ENCODE results near the gene CYBB.

- TF ChIP-seq REST (IDR thresholded peaks at IDR 0.05; ENCODE audit: insufficient replicate concordance, low read depth) (no peak), POLR2AphosphoS5 (IDR thresholded peaks at IDR 0.05; ENCODE audit: low read depth) (peak; percentile 60), CTCF (IDR thresholded peaks at IDR 0.05; ENCODE audit: insufficient read depth, low read length) (no peak)
Observed at GRCh38 chrX:37783305-37783704, 3.4 kb downstream of the CYBB start.
